ENCODE results near the gene RAPGEF6.
A peak's percentile ranks its signal among the peaks of the same experiment; 100 is the strongest.

Gene RAPGEF6

GRCh38 chr5:131379723-131380122 is 255.3 kb downstream of the RAPGEF6 start:
- Histone ChIP-seq H3K27ac (peak overlapping the region in 20 of 21 experiments; percentile 63 to 94 (median 76)), H3K4me3 (no peak overlapping the region)

DNA sequence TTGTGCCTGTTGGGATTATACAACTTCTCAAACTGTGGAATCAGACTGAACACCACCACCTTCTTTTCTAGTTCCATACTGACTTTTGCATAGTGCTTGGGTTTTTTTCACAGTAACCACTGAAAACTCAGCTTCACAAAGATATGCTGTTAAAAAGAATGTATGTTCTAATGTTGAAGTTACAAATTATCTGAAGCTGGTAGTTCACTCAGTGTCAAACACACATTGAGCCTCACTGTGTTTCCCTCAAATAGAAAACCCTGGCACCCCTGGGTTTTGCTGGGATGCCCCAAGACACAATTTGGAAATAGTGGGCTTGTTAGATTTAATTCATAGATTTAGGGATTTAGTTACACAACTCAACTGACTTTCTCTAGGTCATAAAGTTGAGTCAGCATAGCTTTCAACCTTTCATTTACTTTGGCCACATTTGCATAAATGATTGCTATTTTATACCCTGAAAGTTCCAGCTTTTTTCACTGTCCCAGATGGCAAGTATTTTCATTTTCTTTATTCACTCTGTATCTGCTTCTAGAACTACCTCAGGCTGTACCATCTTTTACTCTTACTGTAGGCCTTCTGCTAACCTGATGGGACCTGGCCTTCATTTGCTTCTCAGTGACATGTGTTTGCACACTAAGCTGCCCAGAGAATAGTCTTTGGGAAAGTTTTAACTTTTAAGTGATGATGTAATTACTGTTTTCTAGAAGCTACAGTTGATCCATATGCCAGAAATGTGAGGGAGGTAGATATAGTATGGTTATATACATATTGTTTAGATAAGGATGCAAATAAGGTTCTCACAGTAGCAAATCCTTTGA is 256.1 kb downstream of the RAPGEF6 start:
- peak overlapping the region in 20 of 21 experiments; percentile 63 to 94 (median 78) for H3K27ac ChIP-seq

DNA sequence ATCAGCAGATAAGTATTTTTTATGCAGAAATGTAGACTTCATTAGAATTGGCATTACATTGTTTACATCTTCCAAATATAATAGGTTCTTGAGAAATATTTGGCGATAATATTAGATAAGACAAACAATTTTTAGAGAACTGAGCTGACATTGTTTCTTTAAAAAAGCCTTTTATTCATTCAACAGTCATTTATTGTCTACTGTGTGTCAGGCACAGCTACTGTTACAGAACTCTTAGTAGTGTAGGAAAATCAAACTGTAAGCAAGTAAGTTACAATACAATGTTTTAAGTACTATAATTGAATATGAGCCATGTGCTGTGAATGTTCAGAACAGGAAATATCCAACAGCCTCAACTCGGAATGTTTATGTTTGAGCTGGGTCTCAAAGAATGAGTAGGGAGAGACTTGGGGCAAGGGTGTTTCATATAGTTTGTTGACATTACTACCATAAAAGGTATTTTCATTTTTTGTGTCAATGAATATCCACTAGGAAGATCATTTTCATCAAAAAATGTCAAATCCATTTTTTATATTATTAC is 257.2 kb downstream of the RAPGEF6 start:
- no peak overlapping the region for H3K4me3 ChIP-seq
- H3K27ac ChIP-seq = peak overlapping the region in 15 of 21 experiments; percentile 30 to 94 (median 81)

More for the DNA sequence above, 256.1 kb downstream of the RAPGEF6 start:
- no peak overlapping the region for H3K4me3 ChIP-seq

DNA sequence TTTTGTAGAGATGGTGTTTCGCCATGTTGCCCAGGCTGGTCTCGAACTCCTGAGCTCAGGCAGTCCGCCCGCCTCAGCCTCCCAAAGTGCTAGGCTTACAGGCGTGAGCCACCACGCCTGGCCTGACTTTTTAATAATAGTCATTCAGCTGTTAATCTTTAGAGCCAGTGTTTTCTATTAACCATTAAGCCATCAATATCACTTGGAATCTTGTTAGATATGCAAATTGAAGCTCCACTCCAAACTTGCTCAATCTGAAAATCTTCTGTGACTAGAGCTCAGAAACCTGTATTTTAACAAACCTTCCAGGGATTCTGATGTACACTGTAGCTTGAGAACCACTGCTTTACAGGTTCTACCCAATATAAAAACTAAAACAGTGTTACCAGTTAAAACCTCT is 257.7 kb downstream of the RAPGEF6 start:
- Histone ChIP-seq H3K27ac (peak overlapping the region in 10 of 21 experiments; percentile 30 to 94 (median 80)), H3K4me3 (no peak overlapping the region)

DNA sequence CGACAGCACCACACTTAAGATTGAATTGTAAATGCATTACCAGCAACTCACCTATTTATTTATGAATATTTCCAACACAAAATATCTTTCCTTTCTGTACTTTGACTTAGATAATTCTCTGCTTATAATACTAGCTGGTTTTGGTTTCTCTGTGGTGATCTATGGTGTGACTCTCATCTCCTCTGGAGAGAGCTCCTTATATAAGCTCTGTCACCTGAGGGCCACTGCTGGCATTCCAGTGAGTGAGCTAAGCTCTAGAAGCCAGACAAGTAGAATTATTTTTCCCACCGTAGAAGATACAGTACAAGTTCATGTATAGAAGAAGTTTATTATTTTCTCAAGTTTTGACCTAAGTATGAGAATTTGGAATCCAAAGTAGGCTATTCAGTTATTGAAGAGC is 259.7 kb downstream of the RAPGEF6 start:
- H3K4me3 ChIP-seq = no peak overlapping the region
- H3K27ac ChIP-seq = peak overlapping the region in 7 of 21 experiments; percentile 3 to 78 (median 28)
